HG02763 (cell line): ENCODE results near the gene SIDT1.

ENCODE experiments used
- ATAC-seq: cut with Tn5 transposase; IDR thresholded peaks from one replicate; pipeline ENCODE4 v1.9.1; 2021; ENCODE audit warnings: mild to moderate bottlenecking, moderate library complexity; ENCODE audit not compliant: unreplicated experiment

The SIDT1 gene

GRCh38 chr3:113594066-113594465, 61.7 kb downstream of the SIDT1 start:
- ATAC-seq: no peak

DNA sequence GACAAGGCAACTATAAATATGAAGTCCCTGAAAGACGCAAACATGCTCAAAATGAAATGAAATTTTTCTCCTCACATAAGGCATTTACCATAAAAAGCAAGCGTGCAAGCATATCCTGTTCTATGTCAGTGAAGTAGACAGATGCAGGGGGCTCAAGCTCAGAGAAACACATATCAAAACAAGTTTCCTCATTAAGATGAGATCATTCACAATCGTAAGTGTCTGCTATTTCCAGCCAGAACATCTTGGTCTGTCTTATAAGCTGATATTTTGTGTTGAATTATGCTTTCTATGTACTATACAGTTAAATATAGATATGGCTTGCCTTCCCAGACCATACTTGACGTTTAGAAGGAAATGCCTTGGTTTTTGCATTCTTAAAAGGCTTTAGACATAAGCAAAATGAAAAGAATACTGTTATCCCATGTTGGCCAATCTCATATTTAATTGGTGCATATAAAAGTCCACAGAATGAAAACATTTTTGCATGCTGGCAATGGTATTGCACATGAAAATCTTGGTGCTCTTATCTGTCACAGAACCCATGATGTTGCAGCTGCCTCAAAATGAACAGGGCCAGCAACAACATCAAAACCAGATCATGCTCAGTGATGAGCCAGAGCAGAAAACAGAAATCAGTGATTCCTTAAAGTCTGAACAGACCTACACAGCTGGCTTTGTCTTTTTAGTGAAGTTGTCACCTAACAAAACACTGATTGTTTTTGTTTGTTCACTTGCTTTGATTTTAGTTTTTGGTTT, 65.4 kb downstream of the SIDT1 start:
- ATAC-seq: no peak

GRCh38 chr3:113600418-113601182, 68.2 kb downstream of the SIDT1 start:
- ATAC-seq: no peak

GRCh38 chr3:113601240-113601639, 68.9 kb downstream of the SIDT1 start:
- no peak for ATAC-seq

GRCh38 chr3:113602256-113602655, 69.9 kb downstream of the SIDT1 start:
- ATAC-seq: no peak

DNA sequence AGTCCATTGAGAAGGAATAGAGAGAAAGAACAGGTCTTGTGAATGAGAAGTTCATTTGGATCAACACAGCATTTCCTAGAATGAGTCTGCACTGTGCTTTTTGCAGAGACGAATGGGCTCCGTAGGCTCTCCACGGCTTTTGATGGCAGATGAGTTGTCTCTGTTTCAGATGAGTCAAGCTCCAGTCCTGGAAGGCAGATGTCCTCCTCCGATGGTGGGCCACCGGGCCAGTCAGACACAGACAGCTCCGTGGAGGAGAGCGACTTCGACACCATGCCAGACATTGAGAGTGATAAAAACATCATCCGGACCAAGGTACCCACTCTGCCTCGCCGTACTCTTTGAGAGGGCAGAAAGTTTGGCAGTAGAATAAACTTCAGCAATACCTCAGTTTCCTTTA, 70.5 kb downstream of the SIDT1 start:
- no peak for ATAC-seq

GRCh38 chr3:113606539-113607218, 74.3 kb downstream of the SIDT1 start:
- peak; percentile 99 for ATAC-seq

GRCh38 chr3:113607219-113607596, 74.9 kb downstream of the SIDT1 start:
- no peak for ATAC-seq

DNA sequence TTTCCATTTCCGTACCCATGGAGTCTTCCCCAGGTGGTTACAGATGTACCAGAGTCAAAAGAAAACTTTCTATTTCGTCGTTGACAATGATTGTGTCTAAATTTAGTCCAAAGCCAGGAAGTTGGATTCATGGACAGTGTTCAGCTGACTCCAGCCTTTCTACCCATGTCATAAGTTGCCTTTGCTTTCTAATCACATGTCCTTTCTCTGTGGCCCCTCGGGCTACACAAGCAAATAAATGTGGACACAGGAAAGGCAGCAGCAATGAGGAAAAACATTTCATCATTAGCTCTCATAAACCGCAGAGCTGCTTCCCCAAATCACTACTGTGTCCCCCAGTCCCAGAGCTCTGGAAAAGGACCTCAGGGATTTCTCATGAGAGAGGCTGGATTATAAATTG, 82.0 kb downstream of the SIDT1 start:
- no peak for ATAC-seq

DNA sequence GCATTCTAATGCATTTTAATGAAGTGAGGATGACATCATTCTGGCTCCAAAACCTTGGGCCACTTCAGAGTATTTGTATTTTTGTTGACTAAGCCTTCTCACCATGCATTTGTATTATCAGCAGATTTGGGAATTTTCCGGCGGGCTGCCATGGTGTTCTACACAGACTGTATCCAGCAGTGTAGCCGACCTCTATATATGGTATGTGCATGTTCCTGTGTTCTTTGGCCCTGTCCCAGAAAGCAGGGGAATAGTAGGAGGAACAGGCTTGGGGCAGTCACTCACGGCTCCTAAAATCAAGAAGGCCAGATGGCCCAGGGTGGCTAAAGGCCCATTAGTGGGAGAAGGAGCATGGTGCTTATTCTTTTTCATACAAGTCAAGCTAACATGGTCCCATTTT, 83.6 kb downstream of the SIDT1 start:
- no peak for ATAC-seq

DNA sequence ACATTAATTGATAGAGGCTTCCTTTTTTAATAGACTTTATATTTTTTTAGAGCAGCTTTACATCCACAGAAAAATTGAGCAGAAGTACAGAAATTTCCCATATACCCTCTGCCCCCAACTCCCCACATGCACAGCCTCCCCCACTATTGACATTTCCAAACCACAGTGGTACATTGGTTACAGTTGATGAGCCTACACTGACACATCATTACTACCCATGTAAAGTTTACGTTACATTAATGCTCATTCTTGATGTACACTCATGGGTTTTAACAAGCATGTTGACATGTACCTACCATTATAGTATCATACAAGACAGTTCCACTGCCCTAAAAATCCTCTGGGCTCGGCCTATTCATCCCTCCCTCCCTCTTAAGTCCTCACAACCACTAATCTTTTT, 85.4 kb downstream of the SIDT1 start:
- no peak for ATAC-seq

DNA sequence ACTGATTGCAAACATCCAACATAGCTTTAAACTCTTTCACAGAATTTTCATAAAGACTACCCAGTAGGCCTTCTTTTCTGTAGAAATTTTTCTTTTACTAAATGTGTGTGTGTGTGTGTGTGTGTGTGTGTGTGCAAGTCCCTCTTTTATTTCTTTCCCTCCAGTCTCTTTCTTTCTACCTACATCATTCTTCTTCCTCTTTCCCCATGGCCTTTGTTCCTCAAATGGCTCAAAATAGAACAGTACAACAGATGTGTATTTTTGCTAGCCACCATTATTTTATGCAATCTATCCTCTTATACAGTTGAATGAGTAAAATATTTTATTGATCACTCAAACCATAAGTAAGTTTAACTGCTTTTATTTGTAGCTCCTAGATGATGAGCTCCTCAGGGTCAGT, 87.7 kb downstream of the SIDT1 start:
- ATAC-seq: no peak

DNA sequence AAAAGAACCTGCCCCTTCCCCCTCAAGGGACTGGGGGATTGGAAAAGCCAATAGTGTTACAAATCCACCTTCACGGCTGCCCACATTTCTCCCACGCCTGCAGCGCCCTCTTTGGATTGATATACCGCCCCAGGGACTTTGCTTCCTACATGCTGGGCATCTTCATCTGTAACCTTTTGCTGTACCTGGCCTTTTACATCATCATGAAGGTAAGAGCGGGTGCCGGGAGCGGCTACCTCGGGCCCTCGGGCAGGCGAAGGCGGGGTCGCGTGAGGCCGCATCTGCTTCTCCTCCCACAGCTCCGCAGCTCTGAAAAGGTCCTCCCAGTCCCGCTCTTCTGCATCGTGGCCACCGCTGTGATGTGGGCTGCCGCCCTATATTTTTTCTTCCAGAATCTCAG, 91.0 kb downstream of the SIDT1 start:
- no peak for ATAC-seq

DNA sequence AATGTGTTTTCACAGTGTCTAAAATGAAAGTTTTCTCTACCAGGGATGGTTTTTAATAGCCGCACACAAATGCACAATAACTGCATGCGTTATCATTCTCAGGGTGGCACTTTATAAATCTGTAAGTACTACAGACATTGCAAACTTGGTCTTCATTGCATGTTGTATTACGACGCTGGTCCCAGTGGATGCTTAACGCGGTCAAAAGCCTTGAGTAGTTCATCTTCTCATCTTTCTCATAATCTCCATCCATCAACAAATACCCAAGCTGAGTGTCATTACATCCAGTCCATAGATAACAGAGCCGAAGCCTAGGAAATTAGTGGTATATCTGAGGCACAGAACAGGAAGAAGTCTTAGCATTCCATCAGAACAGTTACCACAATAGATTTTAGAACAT, 91.5 kb downstream of the SIDT1 start:
- no peak for ATAC-seq

DNA sequence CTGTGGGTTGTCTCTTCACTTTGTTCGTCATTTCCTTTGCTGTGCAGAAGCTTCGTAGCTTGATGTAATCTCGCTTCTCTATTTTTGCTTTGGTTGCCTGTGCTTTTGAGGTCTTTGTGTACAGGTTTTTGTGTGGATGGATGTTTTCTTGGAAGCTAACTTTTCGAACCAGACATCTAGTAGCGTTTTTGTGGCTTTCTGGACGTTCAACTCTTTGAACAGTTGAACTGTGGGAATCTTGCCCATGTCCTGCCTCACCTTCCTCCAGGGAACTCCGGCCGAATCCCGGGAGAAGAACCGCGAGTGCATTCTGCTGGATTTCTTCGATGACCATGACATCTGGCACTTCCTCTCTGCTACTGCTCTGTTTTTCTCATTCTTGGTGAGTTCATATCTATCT, 93.5 kb downstream of the SIDT1 start:
- no peak for ATAC-seq

- no peak for ATAC-seq
Measured at GRCh38 chr3:113626503-113627371, 94.4 kb downstream of the SIDT1 start.

DNA sequence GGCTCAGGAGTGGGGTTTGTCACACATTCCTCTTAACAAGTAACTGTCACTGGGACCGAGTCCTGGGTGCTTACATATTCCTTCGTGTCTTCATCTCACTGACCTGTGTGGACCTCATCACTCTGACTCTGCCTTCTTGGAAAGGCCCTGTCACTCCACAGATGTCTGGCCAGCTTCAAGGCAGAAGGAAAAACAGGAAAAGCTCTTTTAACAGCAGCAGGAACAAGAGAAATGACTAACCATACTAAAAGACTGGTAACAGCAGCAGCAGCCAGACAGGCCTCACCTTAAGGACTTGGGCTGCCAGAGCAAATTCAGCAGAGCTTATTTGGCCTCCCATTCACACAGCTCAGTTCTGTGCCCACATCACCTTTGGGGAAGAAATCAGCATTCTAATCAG, 96.0 kb downstream of the SIDT1 start:
- ATAC-seq: no peak

GRCh38 chr3:113628788-113629187, 96.4 kb downstream of the SIDT1 start:
- no peak for ATAC-seq

DNA sequence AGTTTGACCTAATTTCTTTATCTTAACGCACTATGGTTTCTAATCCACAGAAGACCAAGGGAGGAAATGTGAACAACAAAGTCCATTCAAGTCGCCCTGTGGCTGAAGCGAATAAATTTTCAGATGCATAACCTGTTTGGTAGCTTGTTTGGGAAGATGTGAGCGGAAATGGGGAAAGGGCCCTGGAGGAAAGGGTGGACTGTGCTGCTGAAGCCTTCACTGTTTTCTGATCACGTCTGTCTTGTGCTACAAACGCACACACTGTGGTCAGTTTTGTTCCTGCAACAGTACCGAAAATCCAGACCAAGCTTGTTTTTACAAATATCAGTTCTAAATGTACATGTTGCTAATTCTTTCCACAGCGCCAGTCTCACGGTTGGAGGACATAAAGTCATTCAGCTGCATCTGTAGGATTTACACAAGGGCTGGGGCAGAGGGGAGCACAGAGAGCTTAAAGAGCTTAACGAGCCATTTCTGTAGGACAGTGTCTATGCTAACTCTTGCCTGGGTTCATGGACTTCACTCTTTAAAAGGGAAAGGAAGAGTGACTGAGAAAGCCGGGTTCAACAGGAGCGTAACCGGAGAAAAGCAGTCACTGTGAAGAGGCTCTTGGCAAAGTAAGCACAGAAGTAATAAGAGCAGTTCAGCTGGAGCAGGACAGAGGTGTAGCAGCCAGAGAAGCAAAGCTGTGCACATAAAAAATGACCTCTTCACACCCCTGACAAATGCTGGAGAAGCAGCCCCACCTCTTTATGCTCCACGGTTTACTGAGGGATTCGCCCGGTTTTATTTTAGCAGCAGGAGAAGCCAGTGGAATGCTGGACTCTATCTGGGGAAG, 97.4 kb downstream of the SIDT1 start:
- ATAC-seq: no peak

DNA sequence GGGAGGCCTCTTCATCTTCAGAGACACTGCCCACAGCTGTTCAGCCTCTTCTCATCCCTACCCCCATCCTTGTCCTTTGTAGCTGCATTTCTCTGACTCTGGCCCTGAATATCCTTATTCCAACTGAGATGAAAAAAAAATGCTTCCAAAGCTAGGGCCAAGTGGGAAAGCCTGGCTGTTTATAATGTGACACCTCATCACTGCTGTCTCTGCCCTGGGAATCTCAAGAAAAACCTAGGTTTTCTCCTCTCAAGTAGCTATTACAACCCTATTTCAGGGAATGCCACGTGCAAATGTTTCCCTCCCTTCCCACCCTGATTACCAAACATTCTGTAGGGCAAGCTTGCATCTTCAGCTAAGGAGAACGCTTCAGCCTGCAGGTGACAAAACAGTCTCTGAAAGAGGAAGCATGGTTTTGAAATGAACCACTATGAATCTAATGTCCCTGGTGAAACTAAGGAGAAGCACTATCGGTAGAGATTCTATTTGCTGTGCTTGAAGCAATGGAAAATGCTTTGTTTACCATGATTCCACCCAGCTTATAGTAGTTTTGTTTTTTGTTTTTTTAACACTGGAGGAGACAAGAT, 98.7 kb downstream of the SIDT1 start:
- ATAC-seq: no peak
